GM23248 (cell line): ENCODE results near the gene CACNB2. TPM values are rescaled to one million over a fixed set of nuclear protein-coding genes. Genes with fewer than 3 reads are reported as not detected.
"Not testable (repeated sequence)": the region's sequence is repeated elsewhere in the genome, so short reads cannot be mapped to it uniquely, and the experiment has no call there.

Experiments used
- DNase-seq: peaks from one replicate; pipeline ENCODE4 v3.0.0-alpha.2; 2015
- H2AFZ ChIP-seq: fragments of 200-600 bp; sonication (generic); 2 replicates; pipeline ENCODE4 v1.6.1; 2016; ENCODE audit warnings: antibody characterized with exemption
- H3F3A ChIP-seq: fragments of 200-600 bp; sonication (generic); 2 replicates; pipeline ENCODE4 v1.6.1; 2016; ENCODE audit warnings: mild to moderate bottlenecking, antibody characterized with exemption, mixed run types; ENCODE audit not compliant: insufficient read depth
- H3K27ac ChIP-seq: fragments of 200-600 bp; sonication (generic); 2 replicates; pipeline ENCODE4 v1.5.1; 2016; ENCODE audit warnings: mild to moderate bottlenecking
- H3K27me3 ChIP-seq: fragments of 200-600 bp; sonication (generic); replicated peaks from 2 replicates; pipeline ENCODE4 v1.6.1; 2016; ENCODE audit warnings: mild to moderate bottlenecking; ENCODE audit not compliant: insufficient read depth
- H3K36me3 ChIP-seq: fragments of 200-600 bp; sonication (generic); 2 replicates; pipeline ENCODE4 v1.6.1; 2016; ENCODE audit warnings: low read depth, mild to moderate bottlenecking
- H3K4me1 ChIP-seq: fragments of 200-600 bp; sonication (generic); 2 replicates; pipeline ENCODE4 v1.6.1; 2016; ENCODE audit warnings: mild to moderate bottlenecking; ENCODE audit not compliant: insufficient read depth
- H3K4me2 ChIP-seq: fragments of 200-600 bp; sonication (generic); one replicate; pipeline ENCODE4 v1.6.1; 2016; ENCODE audit warnings: mild to moderate bottlenecking; ENCODE audit not compliant: unreplicated experiment
- H3K4me3 ChIP-seq: fragments of 200-600 bp; sonication (generic); 2 replicates; pipeline ENCODE4 v1.5.1; 2016; ENCODE audit warnings: mild to moderate bottlenecking
- H3K79me2 ChIP-seq: fragments of 200-600 bp; sonication (generic); 2 replicates; pipeline ENCODE4 v1.6.1; 2016; ENCODE audit warnings: mild to moderate bottlenecking; ENCODE audit not compliant: insufficient read depth
- H3K9ac ChIP-seq: fragments of 200-600 bp; sonication (generic); 2 replicates; pipeline ENCODE4 v1.6.1; 2016; ENCODE audit warnings: mild to moderate bottlenecking
- H3K9me2 ChIP-seq: fragments of 200-600 bp; sonication (generic); 2 replicates; pipeline ENCODE4 v1.6.1; 2016; ENCODE audit warnings: mixed run types, mild to moderate bottlenecking, moderate library complexity; ENCODE audit not compliant: insufficient read depth
- H3K9me3 ChIP-seq: fragments of 200-600 bp; sonication (generic); one replicate; pipeline ENCODE4 v1.6.1; 2017; ENCODE audit warnings: low read depth
- H4K20me1 ChIP-seq: fragments of 200-600 bp; sonication (generic); 2 replicates; pipeline ENCODE4 v1.6.0; 2016; ENCODE audit not compliant: insufficient read depth
- EZH2 ChIP-seq: fragments of 200-600 bp; sonication (generic); IDR thresholded peaks from 2 replicates; pipeline ENCODE4 v1.6.1; 2018; ENCODE audit warnings: antibody characterized with exemption, mild to moderate bottlenecking; ENCODE audit not compliant: insufficient read depth, poor library complexity, severe bottlenecking
- EZH2phosphoT487 ChIP-seq: fragments of 200-600 bp; sonication (generic); IDR thresholded peaks from 2 replicates; pipeline ENCODE4 v1.6.1; 2018; ENCODE audit warnings: antibody characterized with exemption, moderate library complexity, mild to moderate bottlenecking, low read depth; ENCODE audit not compliant: insufficient read depth
- WGBS, 2 experiments: methylation state at CpG; one replicate each; pipeline ENCODE4 v1.1.6; 2015 to 2017; ENCODE audit warnings: low lambda C conversion rate in 2 of 2, low coverage in 1 of 2; ENCODE audit errors: missing lambda C conversion rate in 2 of 2; 5-methylcytosine and 5-hydroxymethylcytosine counted together
- in situ Hi-C: fragments of 300-500 bp; cut with MboI; formaldehyde crosslinking; loops from 2 replicates; pipeline ENCODE4 v1.15.0; 2020
- polyA plus RNA-seq: library from polyadenylated mRNA; unstranded; fragments of >200 nt; fragmentation: Nextera tagmentation; extraction: Ambion mirVana; gene quantifications from 2 replicates; pipeline ENCODE4 v1.2.1, GENCODE V29; 2016
- total RNA-seq: library from RNA; depleted of rRNA; stranded (reverse); fragments of >200 nt; shearing (Covaris generic); gene quantifications from 2 replicates; pipeline ENCODE4 v1.2.3, GENCODE V29; 2014

The CACNB2 gene
- total and polyA plus RNA-seq, 2 experiments from 2014 or later = 0.31 to 0.32 TPM

GRCh38 chr10:18203471-18203870 lies 63.2 kb downstream of the CACNB2 start:
- H2AFZ ChIP-seq = no peak overlapping the region
- no peaks in the 10 kb centered on the region for H3K36me3 ChIP-seq
- H3K9me3 ChIP-seq = no peaks in the 10 kb centered on the region
- 0 out of 2 replicates have a peak, but pooled peaks cover 5% of the 10 kb centered on the region for H3K4me1 ChIP-seq
- 92 to 93% methylated on average over 6 of the region's 6 CpGs for WGBS, 2 experiments
- H3K4me3 ChIP-seq = no peak overlapping the region
- H3F3A ChIP-seq = no peaks in the 10 kb centered on the region
- no peak overlapping the region for H3K4me2 ChIP-seq
- H4K20me1 ChIP-seq = no peaks in the 10 kb centered on the region
- no peak for DNase-seq
- H3K27me3 ChIP-seq = no peaks in the 10 kb centered on the region
- no peak overlapping the region for H3K9ac ChIP-seq
- H3K27ac ChIP-seq = no peak overlapping the region
- H3K9me2 ChIP-seq = no peaks in the 10 kb centered on the region
- no peaks in the 10 kb centered on the region for H3K79me2 ChIP-seq
- in situ Hi-C loops = no loop called here
- TF ChIP-seq EZH2phosphoT487 = no peak
- no peak for TF ChIP-seq EZH2

GRCh38 chr10:18204039-18204835 lies 64.0 kb downstream of the CACNB2 start:
- H3K27ac ChIP-seq = no peak overlapping the region
- no peaks in the 10 kb centered on the region for H3K9me2 ChIP-seq
- no peak overlapping the region for H3K9ac ChIP-seq
- H3K79me2 ChIP-seq = no peaks in the 10 kb centered on the region
- no peak overlapping the region for H3K4me3 ChIP-seq
- no peak for DNase-seq
- no peaks in the 10 kb centered on the region for H3K36me3 ChIP-seq
- no peaks in the 10 kb centered on the region for H3K9me3 ChIP-seq
- no peaks in the 10 kb centered on the region for H3F3A ChIP-seq
- H4K20me1 ChIP-seq = no peaks in the 10 kb centered on the region
- H3K4me2 ChIP-seq = no peak overlapping the region
- 0 out of 2 replicates have a peak, but pooled peaks cover 5% of the 10 kb centered on the region for H3K4me1 ChIP-seq
- no peak for TF ChIP-seq EZH2
- no peak for TF ChIP-seq EZH2phosphoT487
- in situ Hi-C loops = no loop called here
- 77 to 78% methylated on average over 6 of the region's 6 CpGs for WGBS, 2 experiments
- no peak overlapping the region for H2AFZ ChIP-seq
- no peaks in the 10 kb centered on the region for H3K27me3 ChIP-seq

GRCh38 chr10:18205098-18205834 lies 65.0 kb downstream of the CACNB2 start:
- Histone ChIP-seq H3K9me2 (no peaks in the 10 kb centered on the region), H3K9ac (no peak overlapping the region), H3K4me1 (0 out of 2 replicates have a peak, but pooled peaks cover 5% of the 10 kb centered on the region), H3K9me3 (no peaks in the 10 kb centered on the region), H3K27me3 (no peaks in the 10 kb centered on the region), H4K20me1 (no peaks in the 10 kb centered on the region), H3K27ac (no peak overlapping the region), H3K4me2 (no peak overlapping the region), H3F3A (no peaks in the 10 kb centered on the region), H3K4me3 (no peak overlapping the region), H3K36me3 (no peaks in the 10 kb centered on the region), H3K79me2 (no peaks in the 10 kb centered on the region), H2AFZ (no peak overlapping the region)
- TF ChIP-seq EZH2phosphoT487 = no peak
- no peak for TF ChIP-seq EZH2
- no peak for DNase-seq
- in situ Hi-C loops = no loop called here
- 96 to 99% methylated on average over 5 of the region's 5 CpGs for WGBS, 2 experiments

GRCh38 chr10:18208186-18208585 lies 68.0 kb downstream of the CACNB2 start:
- H3K27me3 ChIP-seq, H3K9me3 ChIP-seq, H3K9ac ChIP-seq, H3K4me3 ChIP-seq, H3K27ac ChIP-seq, H4K20me1 ChIP-seq, H3K4me2 ChIP-seq, H3K79me2 ChIP-seq, DNase-seq, H3F3A ChIP-seq, in situ Hi-C loops, H3K4me1 ChIP-seq, H2AFZ ChIP-seq, H3K9me2 ChIP-seq, H3K36me3 ChIP-seq: not testable (repeated sequence)
- WGBS, 2 experiments = 97 to 98% methylated on average over 3 of the region's 3 CpGs
